GM23338 (cell line): Measurements from ENCODE around the gene TMPRSS9. TPM values are rescaled to one million over a fixed set of nuclear protein-coding genes. Genes with fewer than 3 reads are reported as not detected.

Experiments
- ATAC-seq: fragments of 200-7000 bp; cut with Tn5 transposase; 3 replicates; pipeline ENCODE4 v1.9.1; 2020
- DNase-seq: peaks from one replicate; pipeline ENCODE4 v3.0.0-alpha.2; 2015; ENCODE audit warnings: low spot score
- H2AFZ ChIP-seq: fragments of 200-600 bp; sonication (generic); 2 replicates; pipeline ENCODE4 v1.8.0; 2016; ENCODE audit warnings: antibody characterized with exemption, mild to moderate bottlenecking, moderate library complexity
- H3F3A ChIP-seq: fragments of 200-600 bp; sonication (generic); replicated peaks from 2 replicates; pipeline ENCODE4 v1.8.0; 2017; ENCODE audit warnings: antibody characterized with exemption, mixed run types, low read depth
- H3K27ac ChIP-seq: fragments of 200-600 bp; sonication (generic); 2 replicates; pipeline ENCODE4 v1.6.1; 2016; ENCODE audit warnings: low read depth
- H3K27me3 ChIP-seq: fragments of 200-600 bp; sonication (generic); 2 replicates; pipeline ENCODE4 v1.8.0; 2016; ENCODE audit warnings: mild to moderate bottlenecking, mixed run types, moderate library complexity; ENCODE audit not compliant: insufficient read depth
- H3K36me3 ChIP-seq: fragments of 200-600 bp; sonication (generic); 2 replicates; pipeline ENCODE4 v1.8.0; 2016; ENCODE audit warnings: mild to moderate bottlenecking; ENCODE audit not compliant: insufficient read depth
- H3K4me1 ChIP-seq: fragments of 200-600 bp; sonication (generic); 2 replicates; pipeline ENCODE4 v1.8.0; 2016; ENCODE audit warnings: mild to moderate bottlenecking, moderate library complexity; ENCODE audit not compliant: insufficient read depth
- H3K4me2 ChIP-seq: fragments of 200-600 bp; sonication (generic); 2 replicates; pipeline ENCODE4 v1.7.1; 2017; ENCODE audit warnings: mixed run types
- H3K4me3 ChIP-seq: fragments of 200-600 bp; sonication (generic); 2 replicates; pipeline ENCODE4 v1.6.1; 2016; ENCODE audit warnings: mixed run types
- H3K79me2 ChIP-seq: fragments of 200-600 bp; sonication (generic); replicated peaks from 2 replicates; pipeline ENCODE4 v1.8.0; 2017; ENCODE audit warnings: mild to moderate bottlenecking; ENCODE audit not compliant: insufficient read depth
- H3K9me2 ChIP-seq: fragments of 200-600 bp; sonication (generic); 2 replicates; pipeline ENCODE4 v1.8.0; 2017; ENCODE audit not compliant: insufficient read depth
- H4K20me1 ChIP-seq: fragments of 200-600 bp; sonication (generic); replicated peaks from 2 replicates; pipeline ENCODE4 v1.8.0; 2017; ENCODE audit warnings: mild to moderate bottlenecking; ENCODE audit not compliant: insufficient read depth
- H3K27ac Mint-ChIP-seq: 2 replicates; pipeline ENCODE4 v1.8.0; 2020; ENCODE audit warnings: inconsistent platforms, mild to moderate bottlenecking, moderate library complexity, mixed read lengths
- H3K27me3 Mint-ChIP-seq: 3 replicates; pipeline ENCODE4 v1.8.0; 2022; ENCODE audit warnings: low read depth, mild to moderate bottlenecking, moderate library complexity, mixed read lengths, inconsistent platforms; ENCODE audit not compliant: insufficient read depth, poor library complexity
- H3K36me3 Mint-ChIP-seq: 3 replicates; pipeline ENCODE4 v1.8.0; 2021; ENCODE audit warnings: low read depth, mild to moderate bottlenecking, inconsistent platforms, moderate library complexity, mixed read lengths
- H3K4me1 Mint-ChIP-seq: 3 replicates; pipeline ENCODE4 v1.8.0; 2020; ENCODE audit warnings: mild to moderate bottlenecking, inconsistent platforms, mixed read lengths
- H3K4me3 Mint-ChIP-seq: 3 replicates; pipeline ENCODE4 v1.8.0; 2021; ENCODE audit warnings: moderate library complexity, mild to moderate bottlenecking, inconsistent platforms, mixed read lengths
- H3K9me3 Mint-ChIP-seq: 3 replicates; pipeline ENCODE4 v1.8.0; 2020; ENCODE audit warnings: moderate library complexity, mild to moderate bottlenecking, inconsistent platforms, mixed read lengths
- ETS1 ChIP-seq: IDR thresholded peaks from 2 replicates; pipeline ENCODE4 v1.6.1; 2016; ENCODE audit warnings: antibody characterized with exemption
- EZH2phosphoT487 ChIP-seq: fragments of 200-600 bp; sonication (generic); IDR thresholded peaks from one replicate; pipeline ENCODE4 v1.8.1; 2018; ENCODE audit warnings: antibody characterized with exemption; ENCODE audit not compliant: unreplicated experiment
- NANOG ChIP-seq: IDR thresholded peaks from 2 replicates; pipeline ENCODE4 v1.6.1; 2016; ENCODE audit warnings: antibody characterized with exemption, borderline replicate concordance
- POLR2AphosphoS5 ChIP-seq: IDR thresholded peaks from 2 replicates; pipeline ENCODE4 v1.6.1; 2016; ENCODE audit warnings: antibody characterized with exemption, low read depth
- REST ChIP-seq: IDR thresholded peaks from one replicate; pipeline ENCODE4 v1.6.1; 2018; ENCODE audit warnings: antibody characterized with exemption; ENCODE audit not compliant: unreplicated experiment
- STAT1 ChIP-seq: IDR thresholded peaks from one replicate; pipeline ENCODE4 v1.6.1; 2016; ENCODE audit warnings: antibody characterized with exemption; ENCODE audit not compliant: unreplicated experiment
- polyA plus RNA-seq: library from polyadenylated mRNA; unstranded; fragments of >200 nt; fragmentation: Nextera tagmentation; extraction: Ambion mirVana; gene quantifications from 2 replicates; pipeline ENCODE4 v1.2.1, GENCODE V29; 2016
- total RNA-seq: library from RNA; depleted of rRNA; stranded (reverse); fragments of >200 nt; shearing (Covaris generic); gene quantifications from 2 replicates; pipeline ENCODE4 v1.2.3, GENCODE V29; 2014

The TMPRSS9 gene
- total and polyA plus RNA-seq, 2 experiments from 2014 or later: 0.05 to 0.28 TPM

GRCh38 chr19:2343289-2343982 lies 16.6 kb upstream of the TMPRSS9 start:
- H2AFZ ChIP-seq: no peak overlapping the region
- H3K36me3 ChIP-seq: no peaks in the 10 kb centered on the region
- H3F3A ChIP-seq: no peaks in the 10 kb centered on the region
- H3K4me3 ChIP-seq: no peak overlapping the region
- H3K4me1 Mint-ChIP-seq: peaks cover 4% of the 10 kb centered on the region; the same call in 2 of the 3 replicates
- no peaks in the 10 kb centered on the region for H3K9me3 Mint-ChIP-seq
- H3K4me2 ChIP-seq: no peak overlapping the region
- H3K27me3 Mint-ChIP-seq: peaks cover 2% of the 10 kb centered on the region
- H3K27ac Mint-ChIP-seq: no peak overlapping the region
- no peaks in the 10 kb centered on the region for H3K27me3 ChIP-seq
- DNase-seq: no peak
- no peaks in the 10 kb centered on the region for H3K9me2 ChIP-seq
- no peak overlapping the region for H3K27ac ChIP-seq
- TF ChIP-seq STAT1 (no peak), NANOG (no peak), POLR2AphosphoS5 (no peak), ETS1 (no peak)
- H3K36me3 Mint-ChIP-seq: peaks cover 7% of the 10 kb centered on the region; the same call in 2 of the 3 replicates
- no peak overlapping the region for H3K4me3 Mint-ChIP-seq
- no peaks in the 10 kb centered on the region for H4K20me1 ChIP-seq
- no peaks in the 10 kb centered on the region for H3K4me1 ChIP-seq
- no peaks in the 10 kb centered on the region for H3K79me2 ChIP-seq
- peak; percentile 18; the same call in 1 of the 3 replicates for ATAC-seq

- H3K27ac ChIP-seq: no peak overlapping the region
- H3K4me3 ChIP-seq: no peak overlapping the region
- ATAC-seq (no peak), DNase-seq (no peak)
- Mint-ChIP-seq H3K27ac (no peak overlapping the region), H3K27me3 (peaks cover 2% of the 10 kb centered on the region), H3K4me3 (no peak overlapping the region), H3K4me1 (peaks cover 4% of the 10 kb centered on the region; the same call in 2 of the 3 replicates), H3K9me3 (no peaks in the 10 kb centered on the region), H3K36me3 (peaks cover 7% of the 10 kb centered on the region; the same call in 1 of the 3 replicates)
- no peak overlapping the region for H2AFZ ChIP-seq
- H3F3A ChIP-seq: no peaks in the 10 kb centered on the region
- H4K20me1 ChIP-seq: no peaks in the 10 kb centered on the region
- no peaks in the 10 kb centered on the region for H3K36me3 ChIP-seq
- no peaks in the 10 kb centered on the region for H3K4me1 ChIP-seq
- H3K9me2 ChIP-seq: no peaks in the 10 kb centered on the region
- H3K79me2 ChIP-seq: no peaks in the 10 kb centered on the region
- no peaks in the 10 kb centered on the region for H3K27me3 ChIP-seq
- TF ChIP-seq REST (peak; percentile 18), EZH2phosphoT487 (no peak)
- H3K4me2 ChIP-seq: no peak overlapping the region
These were observed 15.6 kb upstream of the TMPRSS9 start for GRCh38 chr19:2344381-2344870.
